K562 (cell line): Measurements from ENCODE around the gene PRUNE1. TPM values are rescaled to one million over a fixed set of nuclear protein-coding genes. Genes with fewer than 3 reads are reported as not detected.
A peak's percentile ranks its signal among the peaks of the same experiment; 100 is the strongest.

Experiments
- ARNT ChIP-seq, 2 experiments: fragments of 450-650 bp; IDR thresholded peaks; 2 replicates each; pipeline ENCODE4 v1.6.1; 2016; ENCODE audit warnings: mild to moderate bottlenecking in 1 of 2
- CBFB ChIP-seq: sonication (generic); formaldehyde crosslinking; IDR thresholded peaks from 2 replicates; pipeline ENCODE4 v1.4.0; 2020; ENCODE audit warnings: mild to moderate bottlenecking, missing genetic modification reagents
- CCAR2 ChIP-seq: fragments of 200-400 bp; formaldehyde crosslinking; IDR thresholded peaks from 2 replicates; pipeline ENCODE4 v1.6.1; 2017; ENCODE audit warnings: mild to moderate bottlenecking, low read depth, low read length
- CTCF ChIP-seq, 3 experiments: IDR thresholded peaks in 2 of 3; conservative IDR thresholded peaks in 1 of 3; 2 replicates each; pipeline ENCODE4 v1.5.1; 2011 to 2012; ENCODE audit warnings: low read length in 3 of 3, mild to moderate bottlenecking in 3 of 3, control low read depth in 2 of 3, improper control_type of control experiment in 1 of 3, inconsistent platforms in 1 of 3, low read depth in 1 of 3, mixed read lengths in 1 of 3, moderate library complexity in 1 of 3; ENCODE audit not compliant: insufficient read depth in 2 of 3
- EZH2 ChIP-seq: IDR thresholded peaks from 2 replicates; pipeline ENCODE4 v1.6.1; 2012; ENCODE audit warnings: low read depth, mild to moderate bottlenecking, inconsistent platforms, low read length, borderline replicate concordance
- FOS ChIP-seq: IDR thresholded peaks from 3 replicates; pipeline ENCODE4 v1.6.1; 2011; ENCODE audit not compliant: insufficient read length; ENCODE audit errors: extremely low read depth
- FOXK2 ChIP-seq, 2 experiments: fragments of 450-650 bp; IDR thresholded peaks in 1 of 2; conservative IDR thresholded peaks in 1 of 2; 2 replicates each; pipeline ENCODE4 v1.6.1; 2016; ENCODE audit warnings: low read depth in 2 of 2, mild to moderate bottlenecking in 1 of 2
- ID3 ChIP-seq, 2 experiments: fragments of 250-450 bp in 1 of 2; fragments of 450-650 bp in 1 of 2; sonication (Bioruptor Pico) in 1 of 2; IDR thresholded peaks; 2 replicates each; pipeline versions ENCODE4 v1.6.1 to v1.8.0; 2016 to 2021; ENCODE audit warnings: mild to moderate bottlenecking in 2 of 2, moderate library complexity in 2 of 2, missing compliant biosample characterization in 1 of 2, missing genetic modification characterization in 1 of 2
- NR0B1 ChIP-seq: fragments of 450-650 bp; IDR thresholded peaks from one replicate; pipeline ENCODE4 v1.6.1; 2018; ENCODE audit warnings: mild to moderate bottlenecking, moderate library complexity; ENCODE audit not compliant: partially characterized antibody
- NR1H2 ChIP-seq: sonication (generic); formaldehyde crosslinking; IDR thresholded peaks from 2 replicates; pipeline ENCODE4 v1.4.0; 2020; ENCODE audit warnings: mild to moderate bottlenecking, missing genetic modification reagents
- NR2C2 ChIP-seq, 2 experiments: fragments of 200-800 bp in 1 of 2; sonication (Bioruptor generic) in 1 of 2; sonication (generic) in 1 of 2; formaldehyde crosslinking in 1 of 2; IDR thresholded peaks; 2 replicates each; pipeline versions ENCODE4 v1.6.1 to v1.8.0; 2016 to 2022; ENCODE audit warnings: mild to moderate bottlenecking in 1 of 2, missing compliant biosample characterization in 1 of 2, missing genetic modification characterization in 1 of 2, missing genetic modification reagents in 1 of 2
- OTX1 ChIP-seq: fragments of 450-650 bp; formaldehyde crosslinking; IDR thresholded peaks from 2 replicates; pipeline ENCODE4 v1.4.0; 2022; ENCODE audit warnings: mild to moderate bottlenecking
- PCBP2 ChIP-seq: fragments of 200-400 bp; formaldehyde crosslinking; IDR thresholded peaks from 2 replicates; pipeline ENCODE4 v1.6.1; 2018; ENCODE audit warnings: low read length, low read depth, mild to moderate bottlenecking, moderate library complexity; ENCODE audit not compliant: poor library complexity, severe bottlenecking
- SMAD3 ChIP-seq: fragments of 450-650 bp; formaldehyde crosslinking; conservative IDR thresholded peaks from 2 replicates; pipeline ENCODE4 v1.4.0; 2020; ENCODE audit warnings: mild to moderate bottlenecking
- SP2 ChIP-seq: IDR thresholded peaks from 2 replicates; pipeline ENCODE4 v1.6.1; 2011; ENCODE audit warnings: mild to moderate bottlenecking, low read depth, low read length, moderate library complexity; ENCODE audit not compliant: poor library complexity, severe bottlenecking; ENCODE audit errors: extremely low read depth
- STAT5B ChIP-seq: fragments of 250-450 bp; sonication (Bioruptor Pico); IDR thresholded peaks from 2 replicates; pipeline ENCODE4 v1.8.0; 2021; ENCODE audit warnings: mild to moderate bottlenecking, inconsistent platforms
- SUPT5H ChIP-seq: fragments of 450-650 bp; IDR thresholded peaks from 2 replicates; pipeline ENCODE4 v1.6.1; 2016
- TCF15 ChIP-seq: fragments of 250-450 bp; sonication (Bioruptor Pico); IDR thresholded peaks from 2 replicates; pipeline ENCODE4 v1.8.0; 2022; ENCODE audit warnings: moderate library complexity, mild to moderate bottlenecking, inconsistent platforms
- ZEB2 ChIP-seq: fragments of 450-650 bp; IDR thresholded peaks from 2 replicates; pipeline ENCODE4 v1.6.1; 2016
- ZNF165 ChIP-seq: fragments of 250-450 bp; sonication (Bioruptor Pico); IDR thresholded peaks from 2 replicates; pipeline ENCODE4 v1.4.0; 2020; ENCODE audit warnings: borderline replicate concordance
- ZNF253 ChIP-seq: fragments of 250-450 bp; sonication (Bioruptor Pico); conservative IDR thresholded peaks from 2 replicates; pipeline ENCODE4 v1.6.1; 2021; ENCODE audit warnings: mild to moderate bottlenecking
- ZNF561 ChIP-seq: fragments of 450-650 bp; formaldehyde crosslinking; conservative IDR thresholded peaks from 2 replicates; pipeline ENCODE4 v1.4.0; 2020; ENCODE audit warnings: mild to moderate bottlenecking, moderate library complexity
- ZNF695 ChIP-seq: fragments of 450-650 bp; formaldehyde crosslinking; IDR thresholded peaks from 2 replicates; pipeline ENCODE4 v1.4.0; 2020; ENCODE audit warnings: mild to moderate bottlenecking, moderate library complexity
- ZNF707 ChIP-seq: fragments of 250-450 bp; sonication (Bioruptor Pico); conservative IDR thresholded peaks from 2 replicates; pipeline ENCODE4 v1.8.0; 2022; ENCODE audit warnings: inconsistent platforms, mild to moderate bottlenecking, moderate library complexity
- polyA plus RNA-seq, 8 experiments: library from polyadenylated mRNA; depleted of rRNA in 4 of 8; stranded (reverse) in 5 of 8; unstranded in 3 of 8; fragments of >200 nt; fragmentation: Nextera tagmentation in 2 of 8; fragmentation: Illumina TruSeq in 1 of 8; extraction: Ambion mirVana in 2 of 8; extraction: Trizol in 1 of 8; gene quantifications; 2 replicates each; pipeline versions ENCODE4 v1.2.1 to v1.2.3, GENCODE V29; 2011 to 2014; ENCODE audit warnings: inconsistent platforms in 1 of 8, missing spikeins in 1 of 8
- total RNA-seq, 7 experiments: library from RNA; depleted of rRNA in 6 of 7; stranded (reverse); fragments of >200 nt in 6 of 7; fragmentation: Illumina TruSeq in 2 of 7; extraction: Trizol in 2 of 7; gene quantifications; 2 replicates each; pipeline versions ENCODE4 v1.2.1 to v1.2.3, GENCODE V29; 2011 to 2021; ENCODE audit warnings: low replicate concordance in 1 of 7

Gene PRUNE1
- total and polyA plus RNA-seq, 9 of the 15 experiments (the other 6 are each of a cell fraction or from before 2014, with no cell fraction given): 16.7 to 48.3 (median 26.2) TPM

- TF ChIP-seq TCF15 (CRISPR knock-in tag): no peak
- no peak for TF ChIP-seq CBFB (CRISPR knock-in tag)
- TF ChIP-seq EZH2: no peak
- TF ChIP-seq SMAD3 (CRISPR knock-in tag): no peak
- TF ChIP-seq ZEB2: peak; percentile 90
- no peak for TF ChIP-seq ZNF707 (CRISPR knock-in tag)
- no peak for TF ChIP-seq OTX1
- TF ChIP-seq ARNT (IDR thresholded peaks at IDR 0.05): peak; percentile 54 to 81; a peak in 2 of 4 replicates
- no peak for TF ChIP-seq ZNF561 (CRISPR knock-in tag)
- TF ChIP-seq ID3 (CRISPR knock-in tag; IDR thresholded peaks at IDR 0.05): 0 out of 2 replicates have a peak, but pooled peaks have one; percentile 39
- TF ChIP-seq ID3 (tag; IDR thresholded peaks at IDR 0.05): peak; percentile 43
- no peak for TF ChIP-seq NR2C2 (CRISPR knock-in tag; IDR thresholded peaks at IDR 0.05)
- no peak for TF ChIP-seq NR2C2 (tag; IDR thresholded peaks at IDR 0.05)
- no peak for TF ChIP-seq ZNF253 (CRISPR knock-in tag)
- TF ChIP-seq ZNF165 (CRISPR knock-in tag): 0 out of 2 replicates have a peak, but pooled peaks have one; percentile 6
- TF ChIP-seq STAT5B: no peak
- TF ChIP-seq ZNF695 (CRISPR knock-in tag): no peak
- no peak for TF ChIP-seq PCBP2
- no peak for TF ChIP-seq SP2
- TF ChIP-seq FOS: no peak
- no peak for TF ChIP-seq CCAR2
- peak in 1 of 2 experiments; percentile 19; a peak in 1 of 4 replicates for TF ChIP-seq FOXK2 (conservative IDR thresholded peaks at IDR 0.05 in 1 of 2, IDR thresholded peaks at IDR 0.05 in 1 of 2; ENCODE audit: low read depth in 2 of 2)
- TF ChIP-seq NR0B1: no peak
- TF ChIP-seq SUPT5H: no peak; the same call in 1 of the 2 replicates
- no peak for TF ChIP-seq NR1H2 (CRISPR knock-in tag)
- TF ChIP-seq CTCF (IDR thresholded peaks at IDR 0.05 in 2 of 3, conservative IDR thresholded peaks at IDR 0.05 in 1 of 3; ENCODE audit: insufficient read depth in 2 of 3, low read depth in 1 of 3, low read length in 3 of 3): no peak; a peak in 1 of 6 replicates
Observed at GRCh38 chr1:150976879-150977694, 31.2 kb upstream of the PRUNE1 start (continued).
